ENCODE data around the gene PANX1. TPM values are rescaled to one million over a fixed set of nuclear protein-coding genes. Genes with fewer than 3 reads are reported as not detected.

Gene PANX1
- total RNA-seq, 1 donor from 2014 or later = 42.1 TPM

DNA sequence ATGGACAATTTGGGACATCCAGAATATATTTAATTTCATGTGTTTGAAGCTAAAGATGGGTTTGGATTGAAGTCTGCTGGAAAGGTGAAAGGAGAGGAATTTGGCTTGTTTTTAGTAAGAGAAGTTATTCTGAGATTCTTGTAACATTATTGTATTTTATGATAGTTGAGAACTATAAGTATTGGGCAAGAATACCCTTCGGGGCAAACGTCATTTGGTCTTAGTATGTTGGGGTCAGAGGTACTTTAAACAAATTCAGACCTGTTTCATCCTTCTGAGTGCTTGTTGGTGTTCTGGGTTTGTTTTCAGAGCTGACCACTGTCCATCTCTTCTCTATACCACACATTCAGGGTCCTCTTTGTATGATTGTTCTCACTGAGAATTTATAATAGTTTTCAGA, 19.5 kb downstream of the PANX1 start:
- H3K27me3 ChIP-seq (ENCODE audit: insufficient read depth, low read length) = no peaks in the 10 kb centered on the region
- TF ChIP-seq, protein P1, sequence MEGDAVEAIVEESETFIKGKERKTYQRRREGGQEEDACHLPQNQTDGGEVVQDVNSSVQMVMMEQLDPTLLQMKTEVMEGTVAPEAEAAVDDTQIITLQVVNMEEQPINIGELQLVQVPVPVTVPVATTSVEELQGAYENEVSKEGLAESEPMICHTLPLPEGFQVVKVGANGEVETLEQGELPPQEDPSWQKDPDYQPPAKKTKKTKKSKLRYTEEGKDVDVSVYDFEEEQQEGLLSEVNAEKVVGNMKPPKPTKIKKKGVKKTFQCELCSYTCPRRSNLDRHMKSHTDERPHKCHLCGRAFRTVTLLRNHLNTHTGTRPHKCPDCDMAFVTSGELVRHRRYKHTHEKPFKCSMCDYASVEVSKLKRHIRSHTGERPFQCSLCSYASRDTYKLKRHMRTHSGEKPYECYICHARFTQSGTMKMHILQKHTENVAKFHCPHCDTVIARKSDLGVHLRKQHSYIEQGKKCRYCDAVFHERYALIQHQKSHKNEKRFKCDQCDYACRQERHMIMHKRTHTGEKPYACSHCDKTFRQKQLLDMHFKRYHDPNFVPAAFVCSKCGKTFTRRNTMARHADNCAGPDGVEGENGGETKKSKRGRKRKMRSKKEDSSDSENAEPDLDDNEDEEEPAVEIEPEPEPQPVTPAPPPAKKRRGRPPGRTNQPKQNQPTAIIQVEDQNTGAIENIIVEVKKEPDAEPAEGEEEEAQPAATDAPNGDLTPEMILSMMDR (IDR thresholded peaks at IDR 0.05; ENCODE audit: insufficient read depth, low read depth, low read length) = no peak
- no peak for TF ChIP-seq EZH2 (IDR thresholded peaks at IDR 0.05; ENCODE audit: insufficient read depth, low read length)
- DNase-seq (ENCODE audit: low read depth) = no peak
- H3K9me3 Mint-ChIP-seq (ENCODE audit: unreplicated experiment) = no peaks in the 10 kb centered on the region
- H3K36me3 Mint-ChIP-seq (ENCODE audit: low read depth, unreplicated experiment) = peaks cover 4% of the 10 kb centered on the region
- H3K36me3 ChIP-seq (ENCODE audit: insufficient read depth, low read length) = no peaks in the 10 kb centered on the region
- no peak overlapping the region for H3K4me3 ChIP-seq (ENCODE audit: insufficient read depth, low read depth, low read length)
- H2AFZ ChIP-seq (ENCODE audit: low read depth, low read length) = no peak overlapping the region
- H3K4me1 ChIP-seq (ENCODE audit: insufficient read depth, low read length) = peaks cover 41% of the 10 kb centered on the region
- H3K79me2 ChIP-seq (ENCODE audit: insufficient read depth, low read length) = peaks cover 100% of the 10 kb centered on the region
- no peak overlapping the region for H3K4me3 Mint-ChIP-seq (ENCODE audit: unreplicated experiment)
- H3K27ac ChIP-seq (ENCODE audit: low read depth, low read length) = no peak overlapping the region
- no peaks in the 10 kb centered on the region for H3K9me3 ChIP-seq (ENCODE audit: insufficient read depth, low read depth, low read length)
- no peak overlapping the region for H3K4me2 ChIP-seq (ENCODE audit: low read length)
- H3K27ac Mint-ChIP-seq (ENCODE audit: unreplicated experiment) = peak overlapping the region; percentile 9
- no peaks in the 10 kb centered on the region for H3K27me3 Mint-ChIP-seq (ENCODE audit: low read depth, unreplicated experiment)
- FAIRE-seq = no peak
- no peak overlapping the region for H3K9ac ChIP-seq (ENCODE audit: low read length)
- peaks cover 64% of the 10 kb centered on the region for H3K4me1 Mint-ChIP-seq (ENCODE audit: low read depth, unreplicated experiment)
- H4K20me1 ChIP-seq (ENCODE audit: insufficient read depth, low read length) = peaks cover 94% of the 10 kb centered on the region

- Histone ChIP-seq H3K4me1 (ENCODE audit: insufficient read depth, low read length) (peaks cover 53% of the 10 kb centered on the region), H3K9me3 (ENCODE audit: insufficient read depth, low read depth, low read length) (no peaks in the 10 kb centered on the region), H3K4me3 (ENCODE audit: insufficient read depth, low read depth, low read length) (no peak overlapping the region), H3K36me3 (ENCODE audit: insufficient read depth, low read length) (no peaks in the 10 kb centered on the region), H2AFZ (ENCODE audit: low read depth, low read length) (no peak overlapping the region), H3K4me2 (ENCODE audit: low read length) (peak overlapping the region; percentile 59), H3K9ac (ENCODE audit: low read length) (no peak overlapping the region), H4K20me1 (ENCODE audit: insufficient read depth, low read length) (peaks cover 94% of the 10 kb centered on the region), H3K27ac (ENCODE audit: low read depth, low read length) (no peak overlapping the region), H3K79me2 (ENCODE audit: insufficient read depth, low read length) (peaks cover 97% of the 10 kb centered on the region), H3K27me3 (ENCODE audit: insufficient read depth, low read length) (no peaks in the 10 kb centered on the region)
- Mint-ChIP-seq H3K9me3 (ENCODE audit: unreplicated experiment) (no peaks in the 10 kb centered on the region), H3K27me3 (ENCODE audit: low read depth, unreplicated experiment) (no peaks in the 10 kb centered on the region), H3K4me3 (ENCODE audit: unreplicated experiment) (no peak overlapping the region), H3K36me3 (ENCODE audit: low read depth, unreplicated experiment) (peaks cover 4% of the 10 kb centered on the region), H3K27ac (ENCODE audit: unreplicated experiment) (no peak overlapping the region), H3K4me1 (ENCODE audit: low read depth, unreplicated experiment) (peaks cover 62% of the 10 kb centered on the region)
- FAIRE-seq = no peak
- peak; percentile 86 for DNase-seq (ENCODE audit: low read depth)
- TF ChIP-seq EZH2 (IDR thresholded peaks at IDR 0.05; ENCODE audit: insufficient read depth, low read length) = no peak
- TF ChIP-seq, protein P1 (IDR thresholded peaks at IDR 0.05; ENCODE audit: insufficient read depth, low read depth, low read length) = no peak
Measured at GRCh38 chr11:94149431-94150017, 20.9 kb downstream of the PANX1 start.

DNA sequence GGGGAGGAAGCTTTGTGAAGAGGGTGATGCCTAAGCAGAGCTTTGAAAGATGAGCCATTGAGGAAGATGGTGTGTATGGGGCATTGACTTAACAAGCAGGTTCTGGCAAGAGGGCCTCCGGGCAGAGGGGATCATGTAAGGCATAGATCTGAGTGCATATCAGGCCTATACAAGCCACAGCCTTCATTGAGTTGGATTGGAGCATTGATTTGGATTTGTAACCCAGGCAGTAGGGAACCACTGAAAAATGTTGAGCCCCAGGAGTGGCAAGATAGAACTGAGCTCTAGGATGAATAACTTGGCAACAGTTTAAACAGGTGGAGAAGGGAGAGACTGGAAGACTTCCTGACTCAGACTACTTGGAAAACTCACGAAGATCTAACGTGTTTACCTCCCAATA, 21.4 kb downstream of the PANX1 start:
- H3K9me3 ChIP-seq (ENCODE audit: insufficient read depth, low read depth, low read length) = no peaks in the 10 kb centered on the region
- no peaks in the 10 kb centered on the region for H3K9me3 Mint-ChIP-seq (ENCODE audit: unreplicated experiment)
- H3K27ac ChIP-seq (ENCODE audit: low read depth, low read length) = no peak overlapping the region
- H3K4me3 Mint-ChIP-seq (ENCODE audit: unreplicated experiment) = no peak overlapping the region
- H3K9ac ChIP-seq (ENCODE audit: low read length) = no peak overlapping the region
- no peak for FAIRE-seq
- H3K27me3 ChIP-seq (ENCODE audit: insufficient read depth, low read length) = no peaks in the 10 kb centered on the region
- no peak overlapping the region for H2AFZ ChIP-seq (ENCODE audit: low read depth, low read length)
- H3K36me3 ChIP-seq (ENCODE audit: insufficient read depth, low read length) = no peaks in the 10 kb centered on the region
- H3K36me3 Mint-ChIP-seq (ENCODE audit: low read depth, unreplicated experiment) = peaks cover 4% of the 10 kb centered on the region
- TF ChIP-seq, protein P1 (IDR thresholded peaks at IDR 0.05; ENCODE audit: insufficient read depth, low read depth, low read length) = no peak
- TF ChIP-seq EZH2 (IDR thresholded peaks at IDR 0.05; ENCODE audit: insufficient read depth, low read length) = no peak
- H3K4me1 Mint-ChIP-seq (ENCODE audit: low read depth, unreplicated experiment) = peaks cover 62% of the 10 kb centered on the region
- peaks cover 53% of the 10 kb centered on the region for H3K4me1 ChIP-seq (ENCODE audit: insufficient read depth, low read length)
- H3K4me2 ChIP-seq (ENCODE audit: low read length) = peak overlapping the region; percentile 59
- H4K20me1 ChIP-seq (ENCODE audit: insufficient read depth, low read length) = peaks cover 89% of the 10 kb centered on the region
- DNase-seq (ENCODE audit: low read depth) = no peak
- peaks cover 92% of the 10 kb centered on the region for H3K79me2 ChIP-seq (ENCODE audit: insufficient read depth, low read length)
- H3K4me3 ChIP-seq (ENCODE audit: insufficient read depth, low read depth, low read length) = no peak overlapping the region
- no peaks in the 10 kb centered on the region for H3K27me3 Mint-ChIP-seq (ENCODE audit: low read depth, unreplicated experiment)
- no peak overlapping the region for H3K27ac Mint-ChIP-seq (ENCODE audit: unreplicated experiment)

All from astrocyte (in vitro differentiated cells and primary cell).